ENCODE measurements around the gene ZBTB8B. TPM values are rescaled to one million over a fixed set of nuclear protein-coding genes. Genes with fewer than 3 reads are reported as not detected.
A peak's percentile ranks its signal among the peaks of the same experiment; 100 is the strongest.
"Not testable (repeated sequence)": the region's sequence is repeated elsewhere in the genome, so short reads cannot be mapped to it uniquely, and the experiment has no call there.

The ZBTB8B gene
- total RNA-seq = 0.02 TPM in 1 of 2 replicates, not detected in the other

- Mint-ChIP-seq H3K9me3 (no peaks in the 10 kb centered on the region), H3K27ac (no peak within 1 kb of the TSS), H3K36me3 (ENCODE audit: low read depth) (peaks cover 3% of the 10 kb centered on the region), H3K27me3 (ENCODE audit: low read depth) (peaks cover 45% of the 10 kb centered on the region), H3K4me3 (ENCODE audit: low read depth) (peak within 1 kb of the TSS; percentile 70), H3K4me1 (ENCODE audit: low read depth) (peaks cover 9% of the 10 kb centered on the region)
- intact Hi-C loops (cut with micrococcal nuclease) = loop anchor here (1.0 kb wide), 1 partner anchor 34 kb away; no protein-coding TSS in a partner anchor
- no peak for DNase-seq (ENCODE audit: low spot score)
Measured at GRCh38 chr1:32464716-32465577, at the start of gene ZBTB8B. Gene ZBTB8B (plus strand): TSS chr1:32465072. CDS start chr1:32470625, 5,553 bp downstream.

GRCh38 chr1:32421775-32422174 is 43.1 kb upstream of the ZBTB8B start:
- H3K27me3 Mint-ChIP-seq (ENCODE audit: low read depth) = peaks cover 29% of the 10 kb centered on the region
- intact Hi-C loops (cut with micrococcal nuclease) = no loop called here
- H3K4me1 Mint-ChIP-seq (ENCODE audit: low read depth) = no peaks in the 10 kb centered on the region
- no peak overlapping the region for H3K27ac Mint-ChIP-seq
- H3K4me3 Mint-ChIP-seq (ENCODE audit: low read depth) = no peak overlapping the region
- no peaks in the 10 kb centered on the region for H3K36me3 Mint-ChIP-seq (ENCODE audit: low read depth)
- H3K9me3 Mint-ChIP-seq = no peaks in the 10 kb centered on the region
- no peak for DNase-seq (ENCODE audit: low spot score)

- no peaks in the 10 kb centered on the region for H3K36me3 Mint-ChIP-seq (ENCODE audit: low read depth)
Measured at GRCh38 chr1:32426489-32427255, 38.2 kb upstream of the ZBTB8B start.

GRCh38 chr1:32427264-32427963 is 37.5 kb upstream of the ZBTB8B start:
- intact Hi-C loops (cut with micrococcal nuclease) = no loop called here
- Mint-ChIP-seq H3K27ac (no peak overlapping the region), H3K4me1 (ENCODE audit: low read depth) (no peaks in the 10 kb centered on the region), H3K4me3 (ENCODE audit: low read depth) (no peak overlapping the region), H3K36me3 (ENCODE audit: low read depth) (no peaks in the 10 kb centered on the region), H3K27me3 (ENCODE audit: low read depth) (peaks cover 58% of the 10 kb centered on the region), H3K9me3 (no peaks in the 10 kb centered on the region)
- DNase-seq (ENCODE audit: low spot score) = no peak

More at GRCh38 chr1:32426489-32427255, 38.2 kb upstream of the ZBTB8B start:
- no peak for DNase-seq (ENCODE audit: low spot score)
- no peak overlapping the region for H3K27ac Mint-ChIP-seq
- no peak overlapping the region for H3K4me3 Mint-ChIP-seq (ENCODE audit: low read depth)
- intact Hi-C loops (cut with micrococcal nuclease) = no loop called here
- no peaks in the 10 kb centered on the region for H3K9me3 Mint-ChIP-seq
- no peaks in the 10 kb centered on the region for H3K4me1 Mint-ChIP-seq (ENCODE audit: low read depth)
- H3K27me3 Mint-ChIP-seq (ENCODE audit: low read depth) = peaks cover 57% of the 10 kb centered on the region

GRCh38 chr1:32431736-32432400 is 33.0 kb upstream of the ZBTB8B start:
- Mint-ChIP-seq H3K4me3 (ENCODE audit: low read depth) (no peak overlapping the region), H3K27ac (no peak overlapping the region), H3K4me1 (ENCODE audit: low read depth) (no peaks in the 10 kb centered on the region), H3K36me3 (ENCODE audit: low read depth) (no peaks in the 10 kb centered on the region), H3K9me3 (no peaks in the 10 kb centered on the region), H3K27me3 (ENCODE audit: low read depth) (peaks cover 50% of the 10 kb centered on the region)
- no peak for DNase-seq (ENCODE audit: low spot score)
- intact Hi-C loops (cut with micrococcal nuclease) = no loop called here

GRCh38 chr1:32438136-32438535 is 26.7 kb upstream of the ZBTB8B start:
- DNase-seq (ENCODE audit: low spot score) = no peak
- intact Hi-C loops (cut with micrococcal nuclease) = no loop called here
- no peak overlapping the region for H3K4me3 Mint-ChIP-seq (ENCODE audit: low read depth)
- no peaks in the 10 kb centered on the region for H3K4me1 Mint-ChIP-seq (ENCODE audit: low read depth)
- H3K9me3 Mint-ChIP-seq = no peaks in the 10 kb centered on the region
- peaks cover 26% of the 10 kb centered on the region for H3K27me3 Mint-ChIP-seq (ENCODE audit: low read depth)
- no peaks in the 10 kb centered on the region for H3K36me3 Mint-ChIP-seq (ENCODE audit: low read depth)
- no peak overlapping the region for H3K27ac Mint-ChIP-seq

- H3K4me3 Mint-ChIP-seq (ENCODE audit: low read depth); H3K27ac Mint-ChIP-seq; H3K36me3 Mint-ChIP-seq (ENCODE audit: low read depth); DNase-seq (ENCODE audit: low spot score); H3K9me3 Mint-ChIP-seq; intact Hi-C loops (cut with micrococcal nuclease); H3K4me1 Mint-ChIP-seq (ENCODE audit: low read depth): not testable (repeated sequence)
- peaks cover 24% of the 10 kb centered on the region for H3K27me3 Mint-ChIP-seq (ENCODE audit: low read depth)
Measured at GRCh38 chr1:32438777-32439176, 26.1 kb upstream of the ZBTB8B start.

GRCh38 chr1:32441467-32441866 is 23.4 kb upstream of the ZBTB8B start:
- intact Hi-C loops (cut with micrococcal nuclease); H3K4me1 Mint-ChIP-seq (ENCODE audit: low read depth); H3K9me3 Mint-ChIP-seq; H3K4me3 Mint-ChIP-seq (ENCODE audit: low read depth); H3K36me3 Mint-ChIP-seq (ENCODE audit: low read depth); DNase-seq (ENCODE audit: low spot score); H3K27ac Mint-ChIP-seq: not testable (repeated sequence)
- H3K27me3 Mint-ChIP-seq (ENCODE audit: low read depth) = peaks cover 36% of the 10 kb centered on the region

GRCh38 chr1:32447469-32448185 is 17.2 kb upstream of the ZBTB8B start:
- Mint-ChIP-seq H3K4me3 (ENCODE audit: low read depth) (no peak overlapping the region), H3K27ac (no peak overlapping the region), H3K9me3 (no peaks in the 10 kb centered on the region), H3K4me1 (ENCODE audit: low read depth) (no peaks in the 10 kb centered on the region), H3K36me3 (ENCODE audit: low read depth) (no peaks in the 10 kb centered on the region), H3K27me3 (ENCODE audit: low read depth) (peaks cover 40% of the 10 kb centered on the region)
- no peak for DNase-seq (ENCODE audit: low spot score)
- intact Hi-C loops (cut with micrococcal nuclease) = no loop called here

GRCh38 chr1:32448186-32448772 is 16.6 kb upstream of the ZBTB8B start:
- intact Hi-C loops (cut with micrococcal nuclease); H3K9me3 Mint-ChIP-seq; H3K27ac Mint-ChIP-seq; H3K4me1 Mint-ChIP-seq (ENCODE audit: low read depth); H3K36me3 Mint-ChIP-seq (ENCODE audit: low read depth); H3K4me3 Mint-ChIP-seq (ENCODE audit: low read depth): not testable (repeated sequence)
- peaks cover 38% of the 10 kb centered on the region for H3K27me3 Mint-ChIP-seq (ENCODE audit: low read depth)
- peak; percentile 24 for DNase-seq (ENCODE audit: low spot score)

- Mint-ChIP-seq H3K36me3 (ENCODE audit: low read depth) (no peaks in the 10 kb centered on the region), H3K4me3 (ENCODE audit: low read depth) (no peak overlapping the region), H3K4me1 (ENCODE audit: low read depth) (no peaks in the 10 kb centered on the region), H3K27me3 (ENCODE audit: low read depth) (peaks cover 33% of the 10 kb centered on the region), H3K27ac (no peak overlapping the region), H3K9me3 (no peaks in the 10 kb centered on the region)
- intact Hi-C loops (cut with micrococcal nuclease) = no loop called here
- DNase-seq (ENCODE audit: low spot score) = no peak
Measured at GRCh38 chr1:32448773-32449456, 16.0 kb upstream of the ZBTB8B start.
